K562 (cell line): ENCODE data around the gene GPR37L1. TPM values are rescaled to one million over a fixed set of nuclear protein-coding genes. Genes with fewer than 3 reads are reported as not detected.
A peak's percentile ranks its signal among the peaks of the same experiment; 100 is the strongest.

ENCODE experiments used
- ATAC-seq: fragments of 200-7000 bp; cut with Tn5 transposase; 3 replicates; pipeline ENCODE4 v1.9.1; 2020; ENCODE audit warnings: moderate library complexity
- BruUV-seq: library from RNA; stranded (reverse); fragments of 400-500 nt; replicated peaks from 2 replicates; lab custom pipeline; 2021; lab: Mats Ljungman, UMichigan
- CTCF ChIA-PET: fragments of 300-600 bp; formaldehyde crosslinking; extraction: SDS; loops from one replicate; lab custom pipeline; 2021; ENCODE audit warnings: low intra/inter-chr PET ratio; lab: Yijun Ruan, JAX
- POLR2A ChIA-PET: fragments of 300-600, 350-650 bp; sonication (Branson Sonifier 250); formaldehyde crosslinking; extraction: SDS; loops from one replicate; lab custom pipeline; 2021; ENCODE audit warnings: antibody characterized with exemption, inconsistent platforms; lab: Yijun Ruan, JAX
- DNase-seq, 4 experiments: peaks; one replicate each; pipeline versions ENCODE4 v3.0.0 to v3.0.0-alpha.2; 2011 to 2018; ENCODE audit warnings: low spot score in 3 of 4, mixed read lengths in 3 of 4; ENCODE audit errors: extremely low read depth in 1 of 4
- FAIRE-seq: peaks from 2 replicates; lab custom pipeline; 2011; peaks lifted over from hg19 to GRCh38; lab: Jason Lieb, UNC
- H2AFZ ChIP-seq: 2 replicates; pipeline ENCODE4 v1.6.0; 2011; ENCODE audit warnings: low read depth, low read length, control low read depth, inconsistent platforms
- H3K27ac ChIP-seq: fragments of 200-600 bp; 3 replicates; pipeline ENCODE4 v1.8.0; 2011; ENCODE audit warnings: low read depth, mild to moderate bottlenecking, control low read depth, inconsistent platforms, low read length, moderate library complexity, mixed read lengths; ENCODE audit errors: extremely low read depth
- H3K27me3 ChIP-seq, 2 experiments: fragments of 300-600 bp in 1 of 2; 2 replicates in 1 of 2; 3 replicates in 1 of 2; pipeline versions ENCODE4 v1.6.0 to v1.8.0; 2011; ENCODE audit warnings: inconsistent platforms in 2 of 2, low read length in 2 of 2, mild to moderate bottlenecking in 1 of 2, mixed read lengths in 1 of 2, moderate library complexity in 1 of 2; ENCODE audit not compliant: control insufficient read depth in 2 of 2, insufficient read depth in 2 of 2
- H3K36me3 ChIP-seq: fragments of 300-600 bp; 3 replicates; pipeline ENCODE4 v1.8.0; 2011; ENCODE audit warnings: mild to moderate bottlenecking, low read length, inconsistent platforms; ENCODE audit not compliant: control insufficient read depth, insufficient read depth
- H3K4me1 ChIP-seq, 2 experiments: fragments of 200-600 bp in 1 of 2; replicated peaks in 1 of 2; 2 replicates in 1 of 2; 3 replicates in 1 of 2; pipeline versions ENCODE4 v1.5.1 to v1.8.0; 2011; ENCODE audit warnings: inconsistent platforms in 2 of 2, low read length in 2 of 2, mild to moderate bottlenecking in 1 of 2, mixed read lengths in 1 of 2, moderate library complexity in 1 of 2; ENCODE audit not compliant: control insufficient read depth in 2 of 2, insufficient read depth in 2 of 2
- H3K4me2 ChIP-seq: 2 replicates; pipeline ENCODE4 v1.6.1; 2011; ENCODE audit warnings: low read length, control low read depth, inconsistent platforms, mixed read lengths; ENCODE audit not compliant: insufficient read depth
- H3K4me3 ChIP-seq: fragments of 200-600 bp; sonication (generic), shearing (Covaris generic); 2 replicates; pipeline ENCODE4 v1.5.1; 2016; ENCODE audit warnings: control low read depth, inconsistent platforms
- H3K79me2 ChIP-seq: fragments of 200-600 bp; 3 replicates; pipeline ENCODE4 v1.8.0; 2011; ENCODE audit warnings: low read length, inconsistent platforms; ENCODE audit not compliant: control insufficient read depth, insufficient read depth
- H3K9ac ChIP-seq, 2 experiments: 2 replicates each; pipeline versions ENCODE4 v1.6.0 to v1.6.1; 2011; ENCODE audit warnings: low read depth in 2 of 2, low read length in 2 of 2, control low read depth in 1 of 2, inconsistent platforms in 1 of 2, mild to moderate bottlenecking in 1 of 2, mixed read lengths in 1 of 2; ENCODE audit not compliant: insufficient read depth in 1 of 2
- H3K9me1 ChIP-seq: one replicate; pipeline ENCODE4 v1.6.0; 2011; ENCODE audit warnings: inconsistent platforms, mild to moderate bottlenecking, low read length, moderate library complexity; ENCODE audit not compliant: control insufficient read depth, insufficient read depth
- H3K9me3 ChIP-seq: replicated peaks from 2 replicates; pipeline ENCODE4 v1.5.1; 2011; ENCODE audit warnings: low read depth, low read length, inconsistent platforms; ENCODE audit not compliant: control insufficient read depth, insufficient read depth
- H4K20me1 ChIP-seq: replicated peaks from 2 replicates; pipeline ENCODE4 v1.6.1; 2011; ENCODE audit warnings: low read length, inconsistent platforms, mixed read lengths; ENCODE audit not compliant: control insufficient read depth, insufficient read depth
- ARID1B ChIP-seq: fragments of 450-650 bp; IDR thresholded peaks from 2 replicates; pipeline ENCODE4 v1.6.1; 2016; ENCODE audit warnings: antibody characterized with exemption, mild to moderate bottlenecking, inconsistent platforms
- DACH1 ChIP-seq: fragments of 450-650 bp; IDR thresholded peaks from 2 replicates; pipeline ENCODE4 v1.6.1; 2018; ENCODE audit not compliant: partially characterized antibody
- DMBX1 ChIP-seq: fragments of 250-450 bp; sonication (Bioruptor Pico); IDR thresholded peaks from 2 replicates; pipeline ENCODE4 v1.8.0; 2022; ENCODE audit warnings: inconsistent platforms, mild to moderate bottlenecking, moderate library complexity, borderline replicate concordance
- GATAD2B ChIP-seq: fragments of 450-650 bp; IDR thresholded peaks from 2 replicates; pipeline ENCODE4 v1.6.1; 2017; ENCODE audit warnings: mild to moderate bottlenecking, borderline replicate concordance
- GTF2E2 ChIP-seq: fragments of 200-800 bp; sonication (Bioruptor generic); IDR thresholded peaks from 2 replicates; pipeline ENCODE4 v1.6.1; 2016; ENCODE audit warnings: missing genetic modification characterization, missing compliant biosample characterization
- MAFK ChIP-seq: IDR thresholded peaks from 2 replicates; pipeline ENCODE4 v1.6.1; 2011; ENCODE audit warnings: low read length, improper control_type of control experiment
- NCOA1 ChIP-seq: fragments of 450-650 bp; IDR thresholded peaks from 2 replicates; pipeline ENCODE4 v1.6.1; 2016; ENCODE audit warnings: low read depth
- NRF1 ChIP-seq, 2 experiments: fragments of 450-650 bp; IDR thresholded peaks in 1 of 2; conservative IDR thresholded peaks in 1 of 2; 2 replicates each; pipeline ENCODE4 v1.6.1; 2014; ENCODE audit warnings: mild to moderate bottlenecking in 2 of 2
- PHF20 ChIP-seq: fragments of 450-650 bp; IDR thresholded peaks from 2 replicates; pipeline ENCODE4 v1.6.1; 2018; ENCODE audit not compliant: partially characterized antibody
- POLR2AphosphoS2 ChIP-seq: IDR thresholded peaks from 2 replicates; pipeline ENCODE4 v1.6.1; 2012; ENCODE audit warnings: low read length, improper control_type of control experiment
- POLR2G ChIP-seq: fragments of 200-400 bp; formaldehyde crosslinking; IDR thresholded peaks from 2 replicates; pipeline ENCODE4 v1.6.1; 2017; ENCODE audit warnings: low read depth, mild to moderate bottlenecking, antibody characterized with exemption, low read length, moderate library complexity
- SMAD4 ChIP-seq: fragments of 250-450 bp; sonication (Bioruptor Pico); conservative IDR thresholded peaks from 2 replicates; pipeline ENCODE4 v1.8.0; 2021; ENCODE audit warnings: inconsistent platforms, mild to moderate bottlenecking, moderate library complexity
- TAF7 ChIP-seq: fragments of 450-650 bp; IDR thresholded peaks from 2 replicates; pipeline ENCODE4 v1.6.1; 2016; ENCODE audit warnings: missing genetic modification characterization, missing compliant biosample characterization
- ZNF3 ChIP-seq: fragments of 250-450 bp; sonication (Bioruptor Pico); IDR thresholded peaks from 2 replicates; pipeline ENCODE4 v1.5.0; 2021; ENCODE audit warnings: mild to moderate bottlenecking, moderate library complexity
- ZNF589 ChIP-seq: fragments of 200-800 bp; sonication (Bioruptor generic); IDR thresholded peaks from 2 replicates; pipeline ENCODE4 v1.6.1; 2016; ENCODE audit warnings: low read depth, missing genetic modification characterization, missing compliant biosample characterization
- whole genome bisulfite sequencing: fragments of 100-300 bp; shearing (Covaris generic); methylation state at CpG from one replicate; pipeline ENCODE4 v1.1.6; 2016; ENCODE audit warnings: low coverage, mixed read lengths; ENCODE audit not compliant: insufficient coverage; ENCODE audit errors: missing lambda C conversion rate; 5-methylcytosine and 5-hydroxymethylcytosine counted together
- in situ Hi-C: fragments of 300-500 bp; cut with MboI; formaldehyde crosslinking; loops from 4 replicates; pipeline ENCODE4 v1.15.0; 2018; ENCODE audit warnings: inconsistent platforms, mixed read lengths
- intact Hi-C: fragments of 100-400 bp; cut with micrococcal nuclease; formaldehyde crosslinking; loops from 2 replicates; pipeline ENCODE4 v1.14.2; 2022
- polyA plus RNA-seq, 8 experiments: library from polyadenylated mRNA; depleted of rRNA in 4 of 8; stranded (reverse) in 5 of 8; unstranded in 3 of 8; fragments of >200 nt; fragmentation: Nextera tagmentation in 2 of 8; fragmentation: Illumina TruSeq in 1 of 8; extraction: Ambion mirVana in 2 of 8; extraction: Trizol in 1 of 8; gene quantifications; 2 replicates each; pipeline versions ENCODE4 v1.2.1 to v1.2.3, GENCODE V29; 2011 to 2014; ENCODE audit warnings: inconsistent platforms in 1 of 8, missing spikeins in 1 of 8
- total RNA-seq, 7 experiments: library from RNA; depleted of rRNA in 6 of 7; stranded (reverse); fragments of >200 nt in 6 of 7; fragmentation: Illumina TruSeq in 2 of 7; extraction: Trizol in 2 of 7; gene quantifications; 2 replicates each; pipeline versions ENCODE4 v1.2.1 to v1.2.3, GENCODE V29; 2011 to 2021; ENCODE audit warnings: low replicate concordance in 1 of 7
- TF ChIP-seq, protein P1 (sequence below): IDR thresholded peaks from 2 replicates; pipeline ENCODE4 v1.6.1; 2011; ENCODE audit not compliant: insufficient read length; ENCODE audit errors: extremely low read depth

GPR37L1 gene
- total and polyA plus RNA-seq, 9 of the 15 experiments (the other 6 are each of a cell fraction or from before 2014, with no cell fraction given) = not detected

DNA sequence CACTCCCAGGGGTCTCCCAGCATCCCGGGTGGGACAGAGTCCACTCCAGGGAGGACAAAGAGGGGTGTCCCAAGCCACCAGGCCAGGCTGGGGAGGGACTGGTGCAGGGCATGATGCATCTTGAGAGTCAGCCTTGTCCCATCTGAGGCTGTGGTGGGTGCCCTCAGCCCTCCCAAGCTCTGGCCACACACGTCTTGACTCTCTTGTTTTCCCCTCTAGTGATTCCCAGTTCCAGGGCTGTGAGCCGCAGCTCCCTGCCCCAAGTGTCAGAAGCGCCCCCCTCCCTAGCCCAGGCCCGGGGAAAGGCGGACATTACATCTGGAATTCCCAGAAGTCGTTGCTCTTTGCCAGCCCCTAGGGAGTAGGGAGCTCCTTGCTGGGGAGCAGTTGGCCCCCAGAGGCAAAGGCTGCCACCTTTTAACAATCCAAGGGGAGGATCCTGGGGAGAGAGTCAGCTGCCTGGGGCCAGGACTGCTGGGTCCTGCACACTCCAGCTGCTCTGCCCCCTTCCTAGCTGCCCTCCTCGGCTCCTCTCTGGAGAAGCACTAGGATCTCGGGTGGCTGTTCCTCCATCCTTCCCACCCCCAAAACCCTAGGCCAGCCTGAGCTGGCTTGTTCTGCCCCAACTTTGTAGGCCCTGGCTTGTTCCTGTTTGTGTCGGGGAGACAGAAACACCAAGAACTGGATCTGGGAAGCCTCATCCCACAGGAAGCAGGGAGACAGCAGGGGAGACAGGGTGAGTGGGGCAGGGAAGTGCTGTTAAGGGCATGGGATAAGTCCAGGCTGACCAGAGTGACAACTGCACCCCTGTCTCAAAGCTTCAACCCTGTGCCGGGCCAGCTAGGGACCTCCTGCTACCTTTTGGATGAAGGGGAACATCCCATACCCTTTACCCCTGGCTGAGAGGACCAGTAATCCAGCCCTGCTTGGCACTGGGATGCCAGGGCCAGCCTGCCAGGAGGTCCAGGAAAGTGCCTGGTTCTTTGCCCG is 40.9 kb downstream of the GPR37L1 start (continued):
- TF ChIP-seq MAFK (no peak), POLR2G (peak; percentile 11; the same call in 1 of the 2 replicates), ZNF3 (CRISPR knock-in tag) (no peak), DMBX1 (CRISPR knock-in tag) (0 out of 2 replicates have a peak, but pooled peaks have one; percentile 54), PHF20 (no peak)

DNA sequence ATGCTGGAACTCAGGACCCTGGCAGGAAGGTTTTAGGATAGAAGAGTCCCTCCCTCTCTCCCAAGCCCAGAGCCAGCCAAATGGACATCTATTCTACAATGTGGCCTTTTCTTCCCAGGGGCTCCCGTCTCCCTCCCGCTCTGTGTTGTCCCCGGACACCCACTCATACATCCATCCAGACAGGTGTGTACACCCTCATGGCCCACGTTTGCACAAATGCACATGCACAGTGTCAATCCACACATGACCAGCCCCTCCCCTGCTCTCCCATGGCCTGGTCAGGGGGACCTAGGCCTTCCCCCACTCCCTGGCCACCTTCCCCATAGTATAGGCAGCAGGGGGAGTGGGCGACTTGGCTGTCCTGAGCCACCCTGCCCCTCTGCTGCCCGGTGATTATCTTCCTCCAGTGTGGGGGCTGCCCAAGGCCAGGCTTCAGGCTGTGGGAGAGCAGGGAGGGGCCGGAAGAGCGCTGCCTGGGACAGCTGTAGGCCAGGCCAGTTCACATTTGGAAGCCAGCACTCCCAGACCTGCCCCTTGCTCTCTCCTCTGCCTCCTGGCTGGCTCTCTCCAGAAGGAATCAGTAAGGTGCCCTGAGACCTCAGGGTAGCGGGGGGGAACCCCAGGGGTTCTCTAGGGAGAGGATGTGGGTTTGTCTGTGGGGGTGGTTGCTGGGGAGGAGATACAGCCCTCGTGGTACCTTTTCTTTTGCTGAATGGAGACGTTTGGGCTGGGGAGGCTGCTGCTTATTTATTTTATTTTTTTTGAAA is 41.7 kb downstream of the GPR37L1 start:
- Histone ChIP-seq H3K9me1 (no peaks in the 10 kb centered on the region), H3K27ac (peak overlapping the region; percentile 99), H3K4me2 (peak overlapping the region; percentile 90), H3K27me3 (no peaks in the 10 kb centered on the region), H3K79me2 (peaks cover 80% of the 10 kb centered on the region), H3K36me3 (peaks cover 16% of the 10 kb centered on the region; the same call in 2 of the 3 replicates), H3K9ac (peak overlapping the region; percentile 89 to 92), H3K4me3 (peak overlapping the region; percentile 45), H3K4me1 (peaks cover 71 to 91% of the 10 kb centered on the region in 2 experiments), H2AFZ (peak overlapping the region; percentile 75), H3K9me3 (no peaks in the 10 kb centered on the region), H4K20me1 (no peaks in the 10 kb centered on the region)
- intact Hi-C loops (no loop called here), in situ Hi-C loops (no loop called here)
- ChIA-PET CTCF (no interaction called here), POLR2A (interaction anchor here (0.8 to 2.9 kb wide), 9 partner anchors 10 to 34 kb away, joined by 3 to 21 read pairs (median 6); partner anchors contain the start of gene ARL8A)
- ATAC-seq (peak; percentile 65), DNase-seq (peak; percentile 57 to 88 (median 74)), FAIRE-seq (peak; percentile 58)
- 10% methylated on average over 11 of the region's 11 CpGs for WGBS
- BruUV-seq = no TSS peak
- peak; percentile 78 for TF ChIP-seq SMAD4 (CRISPR knock-in tag)
- TF ChIP-seq, protein P1, sequence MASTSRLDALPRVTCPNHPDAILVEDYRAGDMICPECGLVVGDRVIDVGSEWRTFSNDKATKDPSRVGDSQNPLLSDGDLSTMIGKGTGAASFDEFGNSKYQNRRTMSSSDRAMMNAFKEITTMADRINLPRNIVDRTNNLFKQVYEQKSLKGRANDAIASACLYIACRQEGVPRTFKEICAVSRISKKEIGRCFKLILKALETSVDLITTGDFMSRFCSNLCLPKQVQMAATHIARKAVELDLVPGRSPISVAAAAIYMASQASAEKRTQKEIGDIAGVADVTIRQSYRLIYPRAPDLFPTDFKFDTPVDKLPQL = peak; percentile 40
- TF ChIP-seq NCOA1 = 0 out of 2 replicates have a peak, but pooled peaks have one; percentile 30
- peak; percentile 26; the same call in 1 of the 2 replicates for TF ChIP-seq GTF2E2 (tag)
- TF ChIP-seq DACH1 = peak; percentile 84
- peak; percentile 80 for TF ChIP-seq ARID1B
- 0 out of 2 replicates have a peak, but pooled peaks have one; percentile 4 for TF ChIP-seq ZNF589
- TF ChIP-seq TAF7 (tag) = peak; percentile 52; the same call in 1 of the 2 replicates
- 0 out of 2 replicates have a peak, but pooled peaks have one; percentile 25 for TF ChIP-seq GATAD2B
- peak in 1 of 2 experiments; percentile 29; a peak in 2 of 4 replicates for TF ChIP-seq NRF1 (conservative IDR thresholded peaks at IDR 0.05 in 1 of 2, IDR thresholded peaks at IDR 0.05 in 1 of 2)
- TF ChIP-seq POLR2AphosphoS2 = peak; percentile 80; the same call in 1 of the 2 replicates
